GM23338 (cell line): ENCODE results near the gene RMI2. TPM values are rescaled to one million over a fixed set of nuclear protein-coding genes. Genes with fewer than 3 reads are reported as not detected.

Experiments used
- ATAC-seq: fragments of 200-7000 bp; cut with Tn5 transposase; 3 replicates; pipeline ENCODE4 v1.9.1; 2020
- DNase-seq: peaks from one replicate; pipeline ENCODE4 v3.0.0-alpha.2; 2015; ENCODE audit warnings: low spot score
- H2AFZ ChIP-seq: fragments of 200-600 bp; sonication (generic); 2 replicates; pipeline ENCODE4 v1.8.0; 2016; ENCODE audit warnings: antibody characterized with exemption, mild to moderate bottlenecking, moderate library complexity
- H3F3A ChIP-seq: fragments of 200-600 bp; sonication (generic); replicated peaks from 2 replicates; pipeline ENCODE4 v1.8.0; 2017; ENCODE audit warnings: antibody characterized with exemption, mixed run types, low read depth
- H3K27ac ChIP-seq: fragments of 200-600 bp; sonication (generic); 2 replicates; pipeline ENCODE4 v1.6.1; 2016; ENCODE audit warnings: low read depth
- H3K27me3 ChIP-seq: fragments of 200-600 bp; sonication (generic); 2 replicates; pipeline ENCODE4 v1.8.0; 2016; ENCODE audit warnings: mild to moderate bottlenecking, mixed run types, moderate library complexity; ENCODE audit not compliant: insufficient read depth
- H3K36me3 ChIP-seq: fragments of 200-600 bp; sonication (generic); 2 replicates; pipeline ENCODE4 v1.8.0; 2016; ENCODE audit warnings: mild to moderate bottlenecking; ENCODE audit not compliant: insufficient read depth
- H3K4me1 ChIP-seq: fragments of 200-600 bp; sonication (generic); 2 replicates; pipeline ENCODE4 v1.8.0; 2016; ENCODE audit warnings: mild to moderate bottlenecking, moderate library complexity; ENCODE audit not compliant: insufficient read depth
- H3K4me2 ChIP-seq: fragments of 200-600 bp; sonication (generic); 2 replicates; pipeline ENCODE4 v1.7.1; 2017; ENCODE audit warnings: mixed run types
- H3K4me3 ChIP-seq: fragments of 200-600 bp; sonication (generic); 2 replicates; pipeline ENCODE4 v1.6.1; 2016; ENCODE audit warnings: mixed run types
- H3K79me2 ChIP-seq: fragments of 200-600 bp; sonication (generic); replicated peaks from 2 replicates; pipeline ENCODE4 v1.8.0; 2017; ENCODE audit warnings: mild to moderate bottlenecking; ENCODE audit not compliant: insufficient read depth
- H3K9me2 ChIP-seq: fragments of 200-600 bp; sonication (generic); 2 replicates; pipeline ENCODE4 v1.8.0; 2017; ENCODE audit not compliant: insufficient read depth
- H4K20me1 ChIP-seq: fragments of 200-600 bp; sonication (generic); replicated peaks from 2 replicates; pipeline ENCODE4 v1.8.0; 2017; ENCODE audit warnings: mild to moderate bottlenecking; ENCODE audit not compliant: insufficient read depth
- H3K27ac Mint-ChIP-seq: 2 replicates; pipeline ENCODE4 v1.8.0; 2020; ENCODE audit warnings: inconsistent platforms, mild to moderate bottlenecking, moderate library complexity, mixed read lengths
- H3K27me3 Mint-ChIP-seq: 3 replicates; pipeline ENCODE4 v1.8.0; 2022; ENCODE audit warnings: low read depth, mild to moderate bottlenecking, moderate library complexity, mixed read lengths, inconsistent platforms; ENCODE audit not compliant: insufficient read depth, poor library complexity
- H3K36me3 Mint-ChIP-seq: 3 replicates; pipeline ENCODE4 v1.8.0; 2021; ENCODE audit warnings: low read depth, mild to moderate bottlenecking, inconsistent platforms, moderate library complexity, mixed read lengths
- H3K4me1 Mint-ChIP-seq: 3 replicates; pipeline ENCODE4 v1.8.0; 2020; ENCODE audit warnings: mild to moderate bottlenecking, inconsistent platforms, mixed read lengths
- H3K4me3 Mint-ChIP-seq: 3 replicates; pipeline ENCODE4 v1.8.0; 2021; ENCODE audit warnings: moderate library complexity, mild to moderate bottlenecking, inconsistent platforms, mixed read lengths
- H3K9me3 Mint-ChIP-seq: 3 replicates; pipeline ENCODE4 v1.8.0; 2020; ENCODE audit warnings: moderate library complexity, mild to moderate bottlenecking, inconsistent platforms, mixed read lengths
- CREB1 ChIP-seq: fragments of 250-450 bp; sonication (Bioruptor Pico); IDR thresholded peaks from 2 replicates; pipeline ENCODE4 v1.5.0; 2020; ENCODE audit warnings: low read depth, mild to moderate bottlenecking, moderate library complexity
- EZH2 ChIP-seq: fragments of 200-600 bp; sonication (generic); IDR thresholded peaks from one replicate; pipeline ENCODE4 v1.8.0; 2017; ENCODE audit warnings: antibody characterized with exemption, mild to moderate bottlenecking, low read depth; ENCODE audit not compliant: unreplicated experiment
- EZH2phosphoT487 ChIP-seq: fragments of 200-600 bp; sonication (generic); IDR thresholded peaks from one replicate; pipeline ENCODE4 v1.8.1; 2018; ENCODE audit warnings: antibody characterized with exemption; ENCODE audit not compliant: unreplicated experiment
- JUNB ChIP-seq: IDR thresholded peaks from one replicate; pipeline ENCODE4 v1.6.1; 2016; ENCODE audit warnings: antibody characterized with exemption; ENCODE audit not compliant: unreplicated experiment
- NANOG ChIP-seq: IDR thresholded peaks from 2 replicates; pipeline ENCODE4 v1.6.1; 2016; ENCODE audit warnings: antibody characterized with exemption, borderline replicate concordance
- POLR2AphosphoS5 ChIP-seq: IDR thresholded peaks from 2 replicates; pipeline ENCODE4 v1.6.1; 2016; ENCODE audit warnings: antibody characterized with exemption, low read depth
- REST ChIP-seq: IDR thresholded peaks from one replicate; pipeline ENCODE4 v1.6.1; 2018; ENCODE audit warnings: antibody characterized with exemption; ENCODE audit not compliant: unreplicated experiment
- STAT1 ChIP-seq: IDR thresholded peaks from one replicate; pipeline ENCODE4 v1.6.1; 2016; ENCODE audit warnings: antibody characterized with exemption; ENCODE audit not compliant: unreplicated experiment
- ZNF114 ChIP-seq: fragments of 250-450 bp; sonication (Bioruptor Pico); IDR thresholded peaks from 2 replicates; pipeline ENCODE4 v1.5.0; 2020; ENCODE audit warnings: mild to moderate bottlenecking, moderate library complexity
- ZNF331 ChIP-seq: fragments of 250-450 bp; sonication (Bioruptor Pico); IDR thresholded peaks from 2 replicates; pipeline ENCODE4 v1.5.0; 2020; ENCODE audit warnings: low read depth, mild to moderate bottlenecking, moderate library complexity
- polyA plus RNA-seq: library from polyadenylated mRNA; unstranded; fragments of >200 nt; fragmentation: Nextera tagmentation; extraction: Ambion mirVana; gene quantifications from 2 replicates; pipeline ENCODE4 v1.2.1, GENCODE V29; 2016
- total RNA-seq: library from RNA; depleted of rRNA; stranded (reverse); fragments of >200 nt; shearing (Covaris generic); gene quantifications from 2 replicates; pipeline ENCODE4 v1.2.3, GENCODE V29; 2014
- TF ChIP-seq, protein P1 (sequence below): IDR thresholded peaks from 2 replicates; pipeline ENCODE4 v1.6.1; 2016; ENCODE audit warnings: antibody characterized with exemption
- TF ChIP-seq, protein P2 (sequence below), 2 experiments: fragments of 200-600 bp in 1 of 2; sonication (generic) in 1 of 2; conservative IDR thresholded peaks; 2 replicates each; pipeline versions ENCODE4 v1.5.1 to v1.6.1; 2016 to 2017; ENCODE audit warnings: antibody characterized with exemption in 2 of 2, low read depth in 2 of 2, mild to moderate bottlenecking in 2 of 2, moderate library complexity in 1 of 2
- TF ChIP-seq, protein P3 (sequence below): fragments of 250-450 bp; sonication (Bioruptor Pico); IDR thresholded peaks from 2 replicates; pipeline ENCODE4 v1.5.0; 2020; ENCODE audit warnings: mild to moderate bottlenecking, moderate library complexity

The RMI2 gene
- total and polyA plus RNA-seq, 2 experiments from 2014 or later = 98.2 to 108 TPM

GRCh38 chr16:11391576-11391975 lies 46.3 kb downstream of the RMI2 start:
- Mint-ChIP-seq H3K9me3 (no peaks in the 10 kb centered on the region; the same call in 2 of the 3 replicates), H3K27me3 (peaks cover 17% of the 10 kb centered on the region), H3K27ac (no peak overlapping the region; the same call in 1 of the 2 replicates), H3K4me3 (no peak overlapping the region), H3K36me3 (no peaks in the 10 kb centered on the region), H3K4me1 (peaks cover 35% of the 10 kb centered on the region)
- DNase-seq (peak; percentile 67), ATAC-seq (peak; percentile 15)
- peaks cover 12% of the 10 kb centered on the region for H3K4me1 ChIP-seq
- no peaks in the 10 kb centered on the region for H3K79me2 ChIP-seq
- 0 out of 2 replicates have a peak, but pooled peaks cover 10% of the 10 kb centered on the region for H3F3A ChIP-seq
- H4K20me1 ChIP-seq = no peaks in the 10 kb centered on the region
- peak overlapping the region; percentile 59; the same call in 1 of the 2 replicates for H2AFZ ChIP-seq
- peak overlapping the region; percentile 83; the same call in 1 of the 2 replicates for H3K27ac ChIP-seq
- no peaks in the 10 kb centered on the region for H3K36me3 ChIP-seq
- H3K9me2 ChIP-seq = no peaks in the 10 kb centered on the region
- TF ChIP-seq, protein P1, sequence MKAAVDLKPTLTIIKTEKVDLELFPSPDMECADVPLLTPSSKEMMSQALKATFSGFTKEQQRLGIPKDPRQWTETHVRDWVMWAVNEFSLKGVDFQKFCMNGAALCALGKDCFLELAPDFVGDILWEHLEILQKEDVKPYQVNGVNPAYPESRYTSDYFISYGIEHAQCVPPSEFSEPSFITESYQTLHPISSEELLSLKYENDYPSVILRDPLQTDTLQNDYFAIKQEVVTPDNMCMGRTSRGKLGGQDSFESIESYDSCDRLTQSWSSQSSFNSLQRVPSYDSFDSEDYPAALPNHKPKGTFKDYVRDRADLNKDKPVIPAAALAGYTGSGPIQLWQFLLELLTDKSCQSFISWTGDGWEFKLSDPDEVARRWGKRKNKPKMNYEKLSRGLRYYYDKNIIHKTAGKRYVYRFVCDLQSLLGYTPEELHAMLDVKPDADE = no peak
- TF ChIP-seq NANOG (no peak), REST (no peak), CREB1 (no peak), STAT1 (no peak), EZH2 (no peak), ZNF114 (CRISPR knock-in tag) (no peak), EZH2phosphoT487 (no peak), POLR2AphosphoS5 (no peak), JUNB (no peak), ZNF331 (CRISPR knock-in tag) (no peak)
- TF ChIP-seq, protein P2, sequence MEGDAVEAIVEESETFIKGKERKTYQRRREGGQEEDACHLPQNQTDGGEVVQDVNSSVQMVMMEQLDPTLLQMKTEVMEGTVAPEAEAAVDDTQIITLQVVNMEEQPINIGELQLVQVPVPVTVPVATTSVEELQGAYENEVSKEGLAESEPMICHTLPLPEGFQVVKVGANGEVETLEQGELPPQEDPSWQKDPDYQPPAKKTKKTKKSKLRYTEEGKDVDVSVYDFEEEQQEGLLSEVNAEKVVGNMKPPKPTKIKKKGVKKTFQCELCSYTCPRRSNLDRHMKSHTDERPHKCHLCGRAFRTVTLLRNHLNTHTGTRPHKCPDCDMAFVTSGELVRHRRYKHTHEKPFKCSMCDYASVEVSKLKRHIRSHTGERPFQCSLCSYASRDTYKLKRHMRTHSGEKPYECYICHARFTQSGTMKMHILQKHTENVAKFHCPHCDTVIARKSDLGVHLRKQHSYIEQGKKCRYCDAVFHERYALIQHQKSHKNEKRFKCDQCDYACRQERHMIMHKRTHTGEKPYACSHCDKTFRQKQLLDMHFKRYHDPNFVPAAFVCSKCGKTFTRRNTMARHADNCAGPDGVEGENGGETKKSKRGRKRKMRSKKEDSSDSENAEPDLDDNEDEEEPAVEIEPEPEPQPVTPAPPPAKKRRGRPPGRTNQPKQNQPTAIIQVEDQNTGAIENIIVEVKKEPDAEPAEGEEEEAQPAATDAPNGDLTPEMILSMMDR (conservative IDR thresholded peaks at IDR 0.05; ENCODE audit: low read depth in 2 of 2) = no peak
- TF ChIP-seq, protein P3, sequence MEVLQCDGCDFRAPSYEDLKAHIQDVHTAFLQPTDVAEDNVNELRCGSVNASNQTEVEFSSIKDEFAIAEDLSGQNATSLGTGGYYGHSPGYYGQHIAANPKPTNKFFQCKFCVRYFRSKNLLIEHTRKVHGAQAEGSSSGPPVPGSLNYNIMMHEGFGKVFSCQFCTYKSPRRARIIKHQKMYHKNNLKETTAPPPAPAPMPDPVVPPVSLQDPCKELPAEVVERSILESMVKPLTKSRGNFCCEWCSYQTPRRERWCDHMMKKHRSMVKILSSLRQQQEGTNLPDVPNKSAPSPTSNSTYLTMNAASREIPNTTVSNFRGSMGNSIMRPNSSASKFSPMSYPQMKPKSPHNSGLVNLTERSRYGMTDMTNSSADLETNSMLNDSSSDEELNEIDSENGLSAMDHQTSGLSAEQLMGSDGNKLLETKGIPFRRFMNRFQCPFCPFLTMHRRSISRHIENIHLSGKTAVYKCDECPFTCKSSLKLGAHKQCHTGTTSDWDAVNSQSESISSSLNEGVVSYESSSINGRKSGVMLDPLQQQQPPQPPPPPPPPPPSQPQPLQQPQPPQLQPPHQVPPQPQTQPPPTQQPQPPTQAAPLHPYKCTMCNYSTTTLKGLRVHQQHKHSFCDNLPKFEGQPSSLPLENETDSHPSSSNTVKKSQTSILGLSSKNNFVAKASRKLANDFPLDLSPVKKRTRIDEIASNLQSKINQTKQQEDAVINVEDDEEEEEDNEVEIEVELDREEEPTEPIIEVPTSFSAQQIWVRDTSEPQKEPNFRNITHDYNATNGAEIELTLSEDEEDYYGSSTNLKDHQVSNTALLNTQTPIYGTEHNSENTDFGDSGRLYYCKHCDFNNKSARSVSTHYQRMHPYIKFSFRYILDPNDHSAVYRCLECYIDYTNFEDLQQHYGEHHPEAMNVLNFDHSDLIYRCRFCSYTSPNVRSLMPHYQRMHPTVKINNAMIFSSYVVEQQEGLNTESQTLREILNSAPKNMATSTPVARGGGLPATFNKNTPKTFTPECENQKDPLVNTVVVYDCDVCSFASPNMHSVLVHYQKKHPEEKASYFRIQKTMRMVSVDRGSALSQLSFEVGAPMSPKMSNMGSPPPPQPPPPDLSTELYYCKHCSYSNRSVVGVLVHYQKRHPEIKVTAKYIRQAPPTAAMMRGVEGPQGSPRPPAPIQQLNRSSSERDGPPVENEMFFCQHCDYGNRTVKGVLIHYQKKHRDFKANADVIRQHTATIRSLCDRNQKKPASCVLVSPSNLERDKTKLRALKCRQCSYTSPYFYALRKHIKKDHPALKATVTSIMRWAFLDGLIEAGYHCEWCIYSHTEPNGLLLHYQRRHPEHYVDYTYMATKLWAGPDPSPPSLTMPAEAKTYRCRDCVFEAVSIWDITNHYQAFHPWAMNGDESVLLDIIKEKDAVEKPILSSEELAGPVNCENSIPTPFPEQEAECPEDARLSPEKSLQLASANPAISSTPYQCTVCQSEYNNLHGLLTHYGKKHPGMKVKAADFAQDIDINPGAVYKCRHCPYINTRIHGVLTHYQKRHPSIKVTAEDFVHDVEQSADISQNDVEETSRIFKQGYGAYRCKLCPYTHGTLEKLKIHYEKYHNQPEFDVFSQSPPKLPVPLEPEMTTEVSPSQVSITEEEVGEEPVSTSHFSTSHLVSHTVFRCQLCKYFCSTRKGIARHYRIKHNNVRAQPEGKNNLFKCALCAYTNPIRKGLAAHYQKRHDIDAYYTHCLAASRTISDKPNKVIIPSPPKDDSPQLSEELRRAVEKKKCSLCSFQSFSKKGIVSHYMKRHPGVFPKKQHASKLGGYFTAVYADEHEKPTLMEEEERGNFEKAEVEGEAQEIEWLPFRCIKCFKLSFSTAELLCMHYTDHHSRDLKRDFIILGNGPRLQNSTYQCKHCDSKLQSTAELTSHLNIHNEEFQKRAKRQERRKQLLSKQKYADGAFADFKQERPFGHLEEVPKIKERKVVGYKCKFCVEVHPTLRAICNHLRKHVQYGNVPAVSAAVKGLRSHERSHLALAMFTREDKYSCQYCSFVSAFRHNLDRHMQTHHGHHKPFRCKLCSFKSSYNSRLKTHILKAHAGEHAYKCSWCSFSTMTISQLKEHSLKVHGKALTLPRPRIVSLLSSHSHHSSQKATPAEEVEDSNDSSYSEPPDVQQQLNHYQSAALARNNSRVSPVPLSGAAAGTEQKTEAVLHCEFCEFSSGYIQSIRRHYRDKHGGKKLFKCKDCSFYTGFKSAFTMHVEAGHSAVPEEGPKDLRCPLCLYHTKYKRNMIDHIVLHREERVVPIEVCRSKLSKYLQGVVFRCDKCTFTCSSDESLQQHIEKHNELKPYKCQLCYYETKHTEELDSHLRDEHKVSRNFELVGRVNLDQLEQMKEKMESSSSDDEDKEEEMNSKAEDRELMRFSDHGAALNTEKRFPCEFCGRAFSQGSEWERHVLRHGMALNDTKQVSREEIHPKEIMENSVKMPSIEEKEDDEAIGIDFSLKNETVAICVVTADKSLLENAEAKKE (CRISPR knock-in tag) = no peak
- H3K4me3 ChIP-seq = no peak overlapping the region
- H3K4me2 ChIP-seq = no peak overlapping the region
- H3K27me3 ChIP-seq = no peaks in the 10 kb centered on the region
